ENCODE data around the gene DNTT. TPM values are rescaled to one million over a fixed set of nuclear protein-coding genes. Genes with fewer than 3 reads are reported as not detected.

DNTT gene
- total and polyA plus RNA-seq, 3 donors from 2014 or later: 0.31 to 0.94 TPM; not detected in 1

GRCh38 chr10:96264938-96265337 lies 39.3 kb upstream of the DNTT start:
- Histone ChIP-seq H3K27me3 (no peaks in the 10 kb centered on the region), H3K27ac (no peak overlapping the region), H3K36me3 (ENCODE audit: low read depth, missing control alignments) (no peaks in the 10 kb centered on the region), H3K4me3 (no peak overlapping the region), H3K9me3 (no peaks in the 10 kb centered on the region), H3K4me1 (no peaks in the 10 kb centered on the region)
- intact Hi-C loops (cut with DNase I; ENCODE audit: low total_unique reads): no loop called here
- no peak for TF ChIP-seq POLR2A (IDR thresholded peaks at IDR 0.05)
- TF ChIP-seq CTCF (IDR thresholded peaks at IDR 0.05): no peak
- DNase-seq: no peak
- WGBS, 2 donors: 93% methylated on average over 4 of the region's 4 CpGs

- intact Hi-C loops (cut with DNase I; ENCODE audit: low total_unique reads): no loop called here
- no peak for TF ChIP-seq CTCF (IDR thresholded peaks at IDR 0.05)
- TF ChIP-seq POLR2A (IDR thresholded peaks at IDR 0.05): no peak
Observed at GRCh38 chr10:96266118-96266770, 38.0 kb upstream of the DNTT start.

GRCh38 chr10:96267234-96267705 lies 37.0 kb upstream of the DNTT start:
- no peaks in the 10 kb centered on the region for H3K4me1 ChIP-seq
- no peak overlapping the region for H3K4me3 ChIP-seq
- H3K27me3 ChIP-seq: no peaks in the 10 kb centered on the region
- H3K9me3 ChIP-seq: no peaks in the 10 kb centered on the region
- H3K36me3 ChIP-seq (ENCODE audit: low read depth, missing control alignments): no peaks in the 10 kb centered on the region
- TF ChIP-seq POLR2A (IDR thresholded peaks at IDR 0.05) (no peak), CTCF (IDR thresholded peaks at IDR 0.05) (no peak)
- DNase-seq: no peak
- intact Hi-C loops (cut with DNase I; ENCODE audit: low total_unique reads): no loop called here
- H3K27ac ChIP-seq: no peak overlapping the region
- WGBS, 2 donors: 89 to 90% methylated on average over 4 of the region's 4 CpGs

More at GRCh38 chr10:96266118-96266770, 38.0 kb upstream of the DNTT start:
- Histone ChIP-seq H3K27ac (no peak overlapping the region), H3K36me3 (ENCODE audit: low read depth, missing control alignments) (no peaks in the 10 kb centered on the region), H3K4me1 (no peaks in the 10 kb centered on the region), H3K9me3 (no peaks in the 10 kb centered on the region), H3K4me3 (no peak overlapping the region), H3K27me3 (no peaks in the 10 kb centered on the region)
- WGBS, 2 donors: 78% methylated on average over 6 of the region's 6 CpGs
- DNase-seq: no peak

GRCh38 chr10:96268341-96268909 lies 35.8 kb upstream of the DNTT start:
- intact Hi-C loops (cut with DNase I; ENCODE audit: low total_unique reads): no loop called here
- TF ChIP-seq POLR2A (IDR thresholded peaks at IDR 0.05) (no peak), CTCF (IDR thresholded peaks at IDR 0.05) (no peak)
- Histone ChIP-seq H3K27me3 (no peaks in the 10 kb centered on the region), H3K4me1 (no peaks in the 10 kb centered on the region), H3K36me3 (ENCODE audit: low read depth, missing control alignments) (no peaks in the 10 kb centered on the region), H3K4me3 (no peak overlapping the region), H3K9me3 (no peaks in the 10 kb centered on the region), H3K27ac (no peak overlapping the region)
- WGBS, 2 donors: 87 to 91% methylated on average over 2 of the region's 2 CpGs
- no peak for DNase-seq

Data from testis (tissue), 3 donors.